Mucosa of descending colon (tissue), 3 donors: ENCODE data around the gene SLC35A2. TPM values are rescaled to one million over a fixed set of nuclear protein-coding genes. Genes with fewer than 3 reads are reported as not detected.
"Not testable (repeated sequence)": the region's sequence is repeated elsewhere in the genome, so short reads cannot be mapped to it uniquely, and the experiment has no call there.

Experiments
- ATAC-seq: fragments of 200-7000 bp; cut with Tn5 transposase; one replicate; pipeline ENCODE4 v1.9.1; 2020; ENCODE audit warnings: mild to moderate bottlenecking, moderate library complexity
- DNase-seq, 3 donors: peaks; one replicate each; pipeline ENCODE4 v3.0.0-alpha.2; 2020
- H3K36me3 ChIP-seq: fragments of 200-600 bp; one replicate; pipeline ENCODE4 v1.8.0; 2021; ENCODE audit warnings: low read depth, mild to moderate bottlenecking
- H3K4me1 ChIP-seq: fragments of 200-600 bp; one replicate; pipeline ENCODE4 v1.8.0; 2021; ENCODE audit warnings: low read depth, mild to moderate bottlenecking
- H3K4me3 ChIP-seq: fragments of 200-600 bp; one replicate; pipeline ENCODE4 v1.8.0; 2021; ENCODE audit warnings: mild to moderate bottlenecking
- H3K9me3 ChIP-seq: fragments of 200-600 bp; one replicate; pipeline ENCODE4 v1.8.0; 2021; ENCODE audit warnings: mild to moderate bottlenecking
- intact Hi-C, 2 donors: fragments of 100-400 bp; cut with DNase I in 1 of 2; cut with micrococcal nuclease in 1 of 2; formaldehyde crosslinking; loops; one replicate each; pipeline versions ENCODE4 v1.11.0 to v1.11.1; 2022; cut with DNase I, micrococcal nuclease
- total RNA-seq, 3 donors: library from RNA; stranded (reverse); fragmentation: NEBNext Ultra II Directional in 2 of 3; extraction: Animal tissue kit (Norgen Biotek cat#: 25700) in 2 of 3; gene quantifications; one replicate each; pipeline versions ENCODE4 v1.2.1 to v1.2.4, GENCODE V29; 2021 to 2023
- TF ChIP-seq, protein P1 (sequence below): fragments of 200-600 bp; IDR thresholded peaks from one replicate; pipeline ENCODE4 v1.8.0; 2022; ENCODE audit warnings: antibody characterized with exemption, mild to moderate bottlenecking
- donor health status: DM: no; HTN: no; CAD: no; lungs with moderate emphysema.
- donor health status: DM: no; HTN: no; CAD: no.
- donor health status: DM: no; HTN: yes; CAD: no.

The SLC35A2 gene
- total RNA-seq, 3 donors from 2014 or later, result 26.4 to 62.1 (median 52.2) TPM

DNA sequence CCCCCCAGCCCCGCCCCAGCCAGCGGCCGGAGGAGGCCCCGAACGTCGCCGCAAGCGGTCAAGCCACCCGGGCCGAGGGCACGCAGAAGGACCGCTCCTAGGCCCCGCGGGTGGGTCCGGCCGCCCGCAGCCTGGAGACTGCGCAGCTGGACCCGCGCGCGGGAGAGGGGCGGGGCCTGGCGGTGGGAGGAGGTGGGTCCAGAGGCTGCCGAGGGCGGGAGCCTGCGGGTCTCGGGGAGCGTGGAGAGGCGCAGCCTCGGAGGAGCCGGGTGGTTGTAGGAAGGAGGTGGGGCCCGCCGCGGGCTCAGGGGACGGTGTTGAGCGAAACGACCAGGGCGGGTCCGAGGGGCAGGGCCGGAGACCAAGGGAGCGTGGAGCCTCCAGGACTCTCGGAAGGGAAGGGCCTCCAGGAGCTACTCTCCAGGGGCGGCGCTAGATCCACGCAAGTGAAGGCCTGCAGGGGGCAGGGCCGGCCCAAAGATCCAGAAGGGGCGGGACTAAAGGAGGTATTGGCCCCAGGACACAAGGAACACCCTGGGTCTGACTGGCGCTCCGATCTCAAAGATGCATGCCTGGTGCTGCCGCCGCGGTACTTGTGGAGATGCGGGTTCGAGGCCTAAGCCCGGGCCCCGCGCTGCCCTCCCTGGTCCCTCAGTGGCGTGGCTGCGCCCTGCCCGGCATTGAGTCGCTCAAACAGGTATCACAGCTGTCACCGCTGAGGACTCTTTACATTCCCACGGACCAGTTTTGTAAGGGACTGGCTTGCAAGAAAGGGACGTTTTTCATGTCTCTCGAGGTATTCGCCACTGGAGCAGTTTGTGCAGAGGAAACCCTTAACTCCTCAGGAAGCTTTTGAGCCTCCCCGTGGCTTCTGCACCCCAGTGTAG, 19.8 kb downstream of the SLC35A2 start:
- Histone ChIP-seq H3K4me1 (peaks cover 4% of the 10 kb centered on the region), H3K9me3 (no peaks in the 10 kb centered on the region), H3K36me3 (no peaks in the 10 kb centered on the region), H3K4me3 (peak overlapping the region; percentile 24)
- ATAC-seq, result peak; percentile 94
- TF ChIP-seq, protein P1, sequence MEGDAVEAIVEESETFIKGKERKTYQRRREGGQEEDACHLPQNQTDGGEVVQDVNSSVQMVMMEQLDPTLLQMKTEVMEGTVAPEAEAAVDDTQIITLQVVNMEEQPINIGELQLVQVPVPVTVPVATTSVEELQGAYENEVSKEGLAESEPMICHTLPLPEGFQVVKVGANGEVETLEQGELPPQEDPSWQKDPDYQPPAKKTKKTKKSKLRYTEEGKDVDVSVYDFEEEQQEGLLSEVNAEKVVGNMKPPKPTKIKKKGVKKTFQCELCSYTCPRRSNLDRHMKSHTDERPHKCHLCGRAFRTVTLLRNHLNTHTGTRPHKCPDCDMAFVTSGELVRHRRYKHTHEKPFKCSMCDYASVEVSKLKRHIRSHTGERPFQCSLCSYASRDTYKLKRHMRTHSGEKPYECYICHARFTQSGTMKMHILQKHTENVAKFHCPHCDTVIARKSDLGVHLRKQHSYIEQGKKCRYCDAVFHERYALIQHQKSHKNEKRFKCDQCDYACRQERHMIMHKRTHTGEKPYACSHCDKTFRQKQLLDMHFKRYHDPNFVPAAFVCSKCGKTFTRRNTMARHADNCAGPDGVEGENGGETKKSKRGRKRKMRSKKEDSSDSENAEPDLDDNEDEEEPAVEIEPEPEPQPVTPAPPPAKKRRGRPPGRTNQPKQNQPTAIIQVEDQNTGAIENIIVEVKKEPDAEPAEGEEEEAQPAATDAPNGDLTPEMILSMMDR, result peak; percentile 20
- intact Hi-C loops, result no loop called here
- DNase-seq, result peak; percentile 89 to 92 (median 91)

DNA sequence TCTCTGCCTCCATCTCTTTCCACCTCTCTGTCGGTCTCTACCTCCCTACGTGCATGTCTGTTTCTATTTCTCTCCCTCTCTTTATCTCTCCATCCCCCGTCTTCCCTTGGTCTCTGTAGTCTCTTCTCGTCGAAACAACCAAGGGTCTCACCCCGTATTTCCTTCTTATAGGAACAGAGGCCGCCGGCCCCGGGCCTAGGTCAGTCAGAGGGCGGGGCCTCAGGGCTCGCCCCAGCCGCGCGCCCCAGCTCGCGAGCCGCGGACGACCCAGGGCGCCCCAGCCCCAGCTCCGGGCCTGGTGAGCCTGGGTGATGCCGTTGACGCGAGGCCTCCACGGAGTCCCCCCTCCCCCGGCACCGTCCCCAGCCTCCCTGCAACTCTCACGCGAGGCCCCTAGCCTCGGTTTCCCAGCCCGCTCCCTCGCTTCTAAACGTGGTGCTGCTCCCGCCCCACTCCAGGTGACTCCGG, 20.5 kb downstream of the SLC35A2 start:
- intact Hi-C loops, result no loop called here
- TF ChIP-seq, protein P1, result no peak
- Histone ChIP-seq H3K4me1 (no peaks in the 10 kb centered on the region), H3K9me3 (no peaks in the 10 kb centered on the region), H3K36me3 (no peaks in the 10 kb centered on the region), H3K4me3 (peak overlapping the region; percentile 24)
- DNase-seq, result peak in 1 of 3 donors; percentile 21
- peak; percentile 59 for ATAC-seq

DNA sequence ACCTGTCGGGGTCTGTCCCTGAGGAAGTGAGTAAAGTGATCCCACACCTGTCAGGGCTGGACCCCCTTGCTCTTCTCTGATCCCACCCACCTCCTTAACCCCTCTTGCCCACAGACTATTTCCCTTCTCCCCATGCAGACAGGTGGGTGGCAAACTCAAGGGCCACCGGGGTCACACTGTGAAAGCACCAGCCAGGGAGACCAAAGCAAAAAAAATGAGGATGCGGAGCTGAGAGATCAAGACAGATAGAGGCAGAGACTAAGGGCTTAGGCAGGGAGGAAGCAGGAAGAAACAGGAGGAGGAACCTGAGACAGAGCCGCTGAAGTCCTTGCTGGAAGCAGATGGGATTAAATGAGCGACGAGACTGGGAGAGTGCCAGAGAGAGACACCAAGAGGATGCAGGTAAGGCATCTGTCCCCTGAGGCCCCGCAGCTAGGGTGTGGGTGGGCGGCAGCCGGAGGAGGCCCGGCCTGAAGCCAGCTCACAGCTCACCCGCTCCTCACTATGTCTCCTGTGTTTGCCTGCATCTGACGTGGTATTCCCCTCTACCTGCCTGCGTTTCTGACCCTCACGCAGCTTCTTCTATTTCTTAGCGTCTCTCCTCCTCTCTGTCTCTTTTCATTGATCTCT, 21.0 kb downstream of the SLC35A2 start:
- DNase-seq (no peak), ATAC-seq (peak; percentile 1)
- Histone ChIP-seq H3K36me3 (no peaks in the 10 kb centered on the region), H3K9me3 (no peaks in the 10 kb centered on the region), H3K4me3 (no peak overlapping the region), H3K4me1 (no peaks in the 10 kb centered on the region)
- TF ChIP-seq, protein P1, result no peak
- intact Hi-C loops, result no loop called here

DNA sequence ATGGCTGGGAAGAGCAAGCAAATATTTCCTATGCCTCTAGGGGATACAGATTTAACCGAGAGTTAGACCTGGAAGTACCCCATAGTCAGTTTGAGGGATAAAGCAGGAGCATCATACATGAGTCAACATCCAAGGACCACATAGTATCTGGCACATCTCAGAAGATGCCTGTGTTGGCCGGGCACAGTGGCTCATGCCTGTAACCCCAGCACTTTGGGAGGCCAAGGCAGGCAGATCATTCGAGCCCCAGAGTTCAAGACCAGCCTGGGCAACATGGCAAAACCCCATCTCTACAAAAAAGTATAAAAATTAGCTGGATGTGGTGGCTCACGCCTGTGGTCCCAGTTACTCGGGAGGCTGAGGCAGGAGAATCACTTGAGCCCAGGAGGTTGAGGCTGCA, 24.9 kb downstream of the SLC35A2 start:
- DNase-seq, H3K4me3 ChIP-seq, ATAC-seq, H3K9me3 ChIP-seq, H3K4me1 ChIP-seq, H3K36me3 ChIP-seq, intact Hi-C loops: not testable (repeated sequence)

DNA sequence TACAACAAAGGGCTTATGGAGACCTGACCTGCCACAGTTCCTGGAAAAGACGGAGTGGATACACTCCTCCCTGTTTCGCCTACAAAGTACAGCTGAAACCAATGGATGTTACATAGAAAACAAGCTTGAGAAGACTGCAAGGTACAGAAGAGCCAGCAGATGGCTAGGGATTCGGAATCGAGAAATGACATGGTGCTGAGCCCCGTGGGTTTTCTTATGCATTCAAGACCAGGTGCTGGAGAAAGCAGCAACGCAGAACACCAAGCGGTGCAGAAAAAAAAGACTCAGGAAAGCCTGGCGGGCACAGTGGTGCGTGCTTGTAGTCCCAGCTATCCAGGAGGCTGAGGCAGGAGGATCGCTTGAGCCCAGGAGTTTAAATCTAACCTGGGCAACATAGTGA, 27.7 kb downstream of the SLC35A2 start:
- DNase-seq (no peak), ATAC-seq (no peak)
- H3K36me3 ChIP-seq, result no peaks in the 10 kb centered on the region
- no peak overlapping the region for H3K4me3 ChIP-seq
- TF ChIP-seq, protein P1, result no peak
- H3K4me1 ChIP-seq, result no peaks in the 10 kb centered on the region
- intact Hi-C loops, result no loop called here
- no peaks in the 10 kb centered on the region for H3K9me3 ChIP-seq

DNA sequence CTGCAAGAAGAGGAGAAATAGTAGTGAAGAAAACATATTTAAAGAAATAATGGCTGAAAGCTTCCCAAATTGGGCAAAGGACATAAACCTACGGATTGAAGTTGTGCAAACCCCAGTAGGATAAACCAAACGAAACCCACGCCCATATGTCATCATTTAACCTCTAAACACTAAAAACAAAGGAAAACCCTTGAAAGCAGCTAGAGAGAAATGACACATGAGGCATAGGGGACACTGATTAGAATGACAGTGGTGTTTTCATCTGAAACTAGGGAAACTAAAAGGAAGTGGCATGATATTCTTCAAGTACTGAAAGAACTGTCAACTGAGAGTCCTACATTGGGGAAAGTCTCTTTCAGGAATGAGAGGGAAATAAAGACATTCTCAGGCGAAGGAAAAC, 34.5 kb downstream of the SLC35A2 start:
- H3K9me3 ChIP-seq, H3K4me1 ChIP-seq, H3K36me3 ChIP-seq, DNase-seq, intact Hi-C loops, ATAC-seq, H3K4me3 ChIP-seq: not testable (repeated sequence)

DNA sequence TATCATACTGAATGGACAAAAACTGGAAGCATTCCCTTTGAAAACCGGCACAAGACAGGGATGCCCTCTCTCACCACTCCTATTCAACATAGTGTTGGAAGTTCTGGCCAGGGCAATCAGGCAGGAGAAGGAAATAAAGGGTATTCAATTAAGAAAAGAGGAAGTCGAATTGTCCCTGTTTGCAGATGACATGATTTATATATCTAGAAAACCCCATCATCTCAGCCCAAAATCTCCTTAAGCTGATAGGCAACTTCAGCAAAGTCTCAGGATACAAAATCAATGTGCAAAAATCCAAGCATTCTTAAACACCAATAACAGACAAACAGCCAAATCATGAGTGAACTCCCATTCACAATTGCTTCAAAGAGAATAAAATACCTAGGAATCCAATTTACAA, 39.4 kb downstream of the SLC35A2 start:
- H3K4me1 ChIP-seq, DNase-seq, ATAC-seq, H3K36me3 ChIP-seq, H3K9me3 ChIP-seq, intact Hi-C loops, H3K4me3 ChIP-seq: not testable (repeated sequence)
